ENCODE measurements around the gene SIPA1. TPM values are rescaled to one million over a fixed set of nuclear protein-coding genes. Genes with fewer than 3 reads are reported as not detected.
A peak's percentile ranks its signal among the peaks of the same experiment; 100 is the strongest.

Gene SIPA1
- total and polyA plus RNA-seq, 2 of the 13 experiments (the other 11 are each of a cell fraction or from before 2014, with no cell fraction given) = 5.8 to 7.7 TPM

- TF ChIP-seq, protein P1, sequence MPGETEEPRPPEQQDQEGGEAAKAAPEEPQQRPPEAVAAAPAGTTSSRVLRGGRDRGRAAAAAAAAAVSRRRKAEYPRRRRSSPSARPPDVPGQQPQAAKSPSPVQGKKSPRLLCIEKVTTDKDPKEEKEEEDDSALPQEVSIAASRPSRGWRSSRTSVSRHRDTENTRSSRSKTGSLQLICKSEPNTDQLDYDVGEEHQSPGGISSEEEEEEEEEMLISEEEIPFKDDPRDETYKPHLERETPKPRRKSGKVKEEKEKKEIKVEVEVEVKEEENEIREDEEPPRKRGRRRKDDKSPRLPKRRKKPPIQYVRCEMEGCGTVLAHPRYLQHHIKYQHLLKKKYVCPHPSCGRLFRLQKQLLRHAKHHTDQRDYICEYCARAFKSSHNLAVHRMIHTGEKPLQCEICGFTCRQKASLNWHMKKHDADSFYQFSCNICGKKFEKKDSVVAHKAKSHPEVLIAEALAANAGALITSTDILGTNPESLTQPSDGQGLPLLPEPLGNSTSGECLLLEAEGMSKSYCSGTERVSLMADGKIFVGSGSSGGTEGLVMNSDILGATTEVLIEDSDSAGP (CRISPR knock-in tag; IDR thresholded peaks at IDR 0.05; ENCODE audit: borderline replicate concordance) = peak; percentile 49
- TF ChIP-seq CEBPG (CRISPR knock-in tag; IDR thresholded peaks at IDR 0.05) (0 out of 2 replicates have a peak, but pooled peaks have one; percentile 29), ZNF101 (CRISPR knock-in tag; IDR thresholded peaks at IDR 0.05; ENCODE audit: borderline replicate concordance, low read depth) (no peak), TSC22D2 (CRISPR knock-in tag; IDR thresholded peaks at IDR 0.05; ENCODE audit: borderline replicate concordance) (no peak; the same call in 1 of the 2 replicates), SRSF4 (IDR thresholded peaks at IDR 0.05; ENCODE audit: low read depth, low read length, poor library complexity, severe bottlenecking) (no peak), ZNF709 (CRISPR knock-in tag; IDR thresholded peaks at IDR 0.05) (no peak), ZSCAN9 (CRISPR knock-in tag; IDR thresholded peaks at IDR 0.05; ENCODE audit: borderline replicate concordance) (0 out of 2 replicates have a peak, but pooled peaks have one; percentile 13), ZNF597 (CRISPR knock-in tag; IDR thresholded peaks at IDR 0.05) (no peak), NAIF1 (CRISPR knock-in tag; IDR thresholded peaks at IDR 0.05; ENCODE audit: borderline replicate concordance) (no peak), HNRNPH1 (optimal IDR thresholded peaks at IDR 0.05; ENCODE audit: low read depth, low read length) (no peak), RNF219 (CRISPR knock-in tag; IDR thresholded peaks at IDR 0.05) (no peak; the same call in 1 of the 2 replicates), ARID5B (CRISPR knock-in tag; IDR thresholded peaks at IDR 0.05) (no peak; the same call in 1 of the 2 replicates), ZNF75D (CRISPR knock-in tag; IDR thresholded peaks at IDR 0.05; ENCODE audit: borderline replicate concordance) (no peak), MED1 (CRISPR knock-in tag; IDR thresholded peaks at IDR 0.05) (peak; percentile 19; the same call in 1 of the 2 replicates), YEATS4 (CRISPR knock-in tag; IDR thresholded peaks at IDR 0.05; ENCODE audit: borderline replicate concordance) (peak; percentile 80)
- TF ChIP-seq, protein P2, sequence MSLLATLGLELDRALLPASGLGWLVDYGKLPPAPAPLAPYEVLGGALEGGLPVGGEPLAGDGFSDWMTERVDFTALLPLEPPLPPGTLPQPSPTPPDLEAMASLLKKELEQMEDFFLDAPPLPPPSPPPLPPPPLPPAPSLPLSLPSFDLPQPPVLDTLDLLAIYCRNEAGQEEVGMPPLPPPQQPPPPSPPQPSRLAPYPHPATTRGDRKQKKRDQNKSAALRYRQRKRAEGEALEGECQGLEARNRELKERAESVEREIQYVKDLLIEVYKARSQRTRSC (CRISPR knock-in tag; IDR thresholded peaks at IDR 0.05; ENCODE audit: low read depth) = no peak
- TF ChIP-seq, protein P3, sequence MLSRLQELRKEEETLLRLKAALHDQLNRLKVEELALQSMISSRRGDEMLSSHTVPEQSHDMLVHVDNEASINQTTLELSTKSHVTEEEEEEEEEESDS (CRISPR knock-in tag; IDR thresholded peaks at IDR 0.05; ENCODE audit: borderline replicate concordance) = no peak
Measured at GRCh38 chr11:65662799-65663638, 25.1 kb downstream of the SIPA1 start, which contains the start of gene RELA (continued).
